A673 (cell line): ENCODE data around the gene PRXL2A. TPM values are rescaled to one million over a fixed set of nuclear protein-coding genes. Genes with fewer than 3 reads are reported as not detected.
A peak's percentile ranks its signal among the peaks of the same experiment; 100 is the strongest.

Experiments used
- BruUV-seq: library from RNA; stranded (reverse); fragments of 400-500 nt; replicated peaks from 2 replicates; lab custom pipeline; 2021; lab: Mats Ljungman, UMichigan
- CTCF ChIA-PET: fragments of 300-600 bp; sonication (Branson Sonifier 250); formaldehyde crosslinking; loops from one replicate; lab custom pipeline; 2022; ENCODE audit warnings: antibody characterized with exemption; lab: Charles Lee
- POLR2A ChIA-PET: fragments of 300-600 bp; sonication (Branson Sonifier 250); formaldehyde crosslinking; loops from one replicate; lab custom pipeline; 2022; ENCODE audit warnings: antibody characterized with exemption; ENCODE audit not compliant: low non-redundant PET; lab: Charles Lee
- DNase-seq: peaks from one replicate; pipeline ENCODE4 v3.0.0-alpha.2; 2015; ENCODE audit warnings: low spot score
- H3K27ac ChIP-seq: fragments of 200-600 bp; sonication (generic); 2 replicates; pipeline ENCODE4 v1.5.1; 2016; ENCODE audit warnings: mixed run types, low read depth, mild to moderate bottlenecking, mixed read lengths, antibody characterized with exemption, low read length; ENCODE audit not compliant: poor library complexity, severe bottlenecking
- H3K27me3 ChIP-seq: fragments of 200-600 bp; sonication (generic); replicated peaks from 2 replicates; pipeline ENCODE4 v1.6.1; 2017; ENCODE audit warnings: mixed run types, low read depth, mild to moderate bottlenecking, mixed read lengths, antibody characterized with exemption, low read length; ENCODE audit not compliant: insufficient read depth, poor library complexity
- H3K36me3 ChIP-seq: fragments of 200-600 bp; sonication (generic); 2 replicates; pipeline ENCODE4 v1.6.1; 2016; ENCODE audit warnings: mixed run types, mild to moderate bottlenecking, mixed read lengths, antibody characterized with exemption, low read length; ENCODE audit not compliant: insufficient read depth, poor library complexity, severe bottlenecking
- H3K4me1 ChIP-seq: fragments of 200-600 bp; sonication (generic); 2 replicates; pipeline ENCODE4 v1.6.1; 2017; ENCODE audit warnings: mixed run types, mild to moderate bottlenecking, mixed read lengths, antibody characterized with exemption, low read length; ENCODE audit not compliant: insufficient read depth, poor library complexity, severe bottlenecking
- H3K4me3 ChIP-seq: fragments of 200-600 bp; sonication (generic); 2 replicates; pipeline ENCODE4 v1.5.1; 2016; ENCODE audit warnings: low read depth, mixed run types, mild to moderate bottlenecking, mixed read lengths, low read length; ENCODE audit not compliant: poor library complexity, severe bottlenecking
- H3K9me3 ChIP-seq: fragments of 200-600 bp; sonication (generic); 2 replicates; pipeline ENCODE4 v1.6.1; 2016; ENCODE audit warnings: mixed run types, low read depth, mild to moderate bottlenecking, mixed read lengths, antibody characterized with exemption, low read length; ENCODE audit not compliant: poor library complexity, severe bottlenecking
- EZH2 ChIP-seq: fragments of 200-600 bp; sonication (generic); IDR thresholded peaks from 2 replicates; pipeline ENCODE4 v1.6.1; 2017; ENCODE audit warnings: borderline replicate concordance, low read depth, mild to moderate bottlenecking, mixed read lengths, antibody characterized with exemption, low read length; ENCODE audit not compliant: poor library complexity, severe bottlenecking
- intact Hi-C: fragments of 100-400 bp; cut with micrococcal nuclease; formaldehyde crosslinking; loops from one replicate; pipeline ENCODE4 v1.10.0; 2022; ENCODE audit not compliant: unreplicated experiment
- total RNA-seq: library from RNA; stranded (reverse); gene quantifications from 2 replicates; pipeline ENCODE4 v1.2.3, GENCODE V29; 2021
- TF ChIP-seq, protein P1 (sequence below): fragments of 300-800, 200-600 bp; sonication (generic); conservative IDR thresholded peaks from 2 replicates; pipeline ENCODE4 v1.5.1; 2017; ENCODE audit warnings: low read depth, mild to moderate bottlenecking, antibody characterized with exemption, low read length, moderate library complexity, mixed read lengths

Gene PRXL2A
- total RNA-seq, 1 experiment from 2014 or later = 100 TPM

DNA sequence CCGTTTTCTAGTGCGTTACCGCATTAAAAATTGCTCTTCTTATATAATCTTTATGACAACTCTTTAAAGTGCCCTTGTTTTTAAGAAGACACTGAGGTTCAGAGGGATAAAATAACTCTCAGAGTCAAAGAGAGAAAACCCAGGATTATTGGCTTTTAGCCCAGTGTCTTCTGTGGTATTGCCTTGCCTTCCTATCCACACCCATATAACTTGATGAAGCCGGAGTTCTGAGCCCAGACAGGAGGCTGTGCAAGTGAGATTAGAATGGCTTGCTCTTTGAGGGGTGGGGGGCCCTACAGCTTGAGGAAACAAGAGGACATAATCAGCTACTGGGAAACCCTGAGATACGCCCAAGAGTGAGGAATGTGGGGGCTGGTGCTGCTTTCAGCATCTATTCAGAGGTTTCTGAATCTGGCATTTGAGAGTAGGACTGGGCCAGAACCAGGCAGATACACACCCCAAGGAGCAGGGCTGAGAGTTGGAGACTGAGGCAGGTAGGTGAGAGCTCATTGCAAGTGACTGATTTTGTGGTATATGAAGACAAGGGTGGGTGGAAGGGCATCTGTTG lies 2.3 kb downstream of the PRXL2A start:
- Histone ChIP-seq H3K4me3 (no peak overlapping the region), H3K9me3 (no peaks in the 10 kb centered on the region), H3K27me3 (no peaks in the 10 kb centered on the region), H3K27ac (no peak overlapping the region), H3K4me1 (peaks cover 72% of the 10 kb centered on the region), H3K36me3 (no peaks in the 10 kb centered on the region)
- DNase-seq = no peak
- BruUV-seq = no TSS peak
- POLR2A ChIA-PET = no interaction called here
- CTCF ChIA-PET = no interaction called here
- intact Hi-C loops = no loop called here
- TF ChIP-seq EZH2 = no peak
- TF ChIP-seq, protein P1, sequence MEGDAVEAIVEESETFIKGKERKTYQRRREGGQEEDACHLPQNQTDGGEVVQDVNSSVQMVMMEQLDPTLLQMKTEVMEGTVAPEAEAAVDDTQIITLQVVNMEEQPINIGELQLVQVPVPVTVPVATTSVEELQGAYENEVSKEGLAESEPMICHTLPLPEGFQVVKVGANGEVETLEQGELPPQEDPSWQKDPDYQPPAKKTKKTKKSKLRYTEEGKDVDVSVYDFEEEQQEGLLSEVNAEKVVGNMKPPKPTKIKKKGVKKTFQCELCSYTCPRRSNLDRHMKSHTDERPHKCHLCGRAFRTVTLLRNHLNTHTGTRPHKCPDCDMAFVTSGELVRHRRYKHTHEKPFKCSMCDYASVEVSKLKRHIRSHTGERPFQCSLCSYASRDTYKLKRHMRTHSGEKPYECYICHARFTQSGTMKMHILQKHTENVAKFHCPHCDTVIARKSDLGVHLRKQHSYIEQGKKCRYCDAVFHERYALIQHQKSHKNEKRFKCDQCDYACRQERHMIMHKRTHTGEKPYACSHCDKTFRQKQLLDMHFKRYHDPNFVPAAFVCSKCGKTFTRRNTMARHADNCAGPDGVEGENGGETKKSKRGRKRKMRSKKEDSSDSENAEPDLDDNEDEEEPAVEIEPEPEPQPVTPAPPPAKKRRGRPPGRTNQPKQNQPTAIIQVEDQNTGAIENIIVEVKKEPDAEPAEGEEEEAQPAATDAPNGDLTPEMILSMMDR = no peak

DNA sequence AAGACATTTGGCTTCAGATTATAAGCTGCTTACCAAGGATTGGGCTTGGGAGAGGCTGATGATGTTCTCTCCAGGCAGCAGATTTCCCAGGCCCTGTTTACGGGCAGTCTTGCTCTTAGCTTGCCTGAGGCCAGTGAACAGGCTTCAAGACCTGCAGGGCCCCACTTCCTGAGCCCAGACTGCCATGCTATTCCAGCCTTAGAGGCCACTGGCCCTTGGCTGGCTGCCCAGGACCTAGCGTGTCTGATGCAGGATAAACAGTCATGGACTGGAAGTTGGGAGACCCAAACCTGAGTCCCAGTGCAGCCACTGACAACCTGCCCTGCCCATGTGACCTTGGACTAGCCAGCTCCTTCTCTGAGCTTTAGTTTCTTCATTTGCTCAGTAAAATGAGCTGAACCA lies 2.9 kb downstream of the PRXL2A start:
- peaks cover 72% of the 10 kb centered on the region for H3K4me1 ChIP-seq
- no peak overlapping the region for H3K27ac ChIP-seq
- no peaks in the 10 kb centered on the region for H3K27me3 ChIP-seq
- no TSS peak for BruUV-seq
- DNase-seq = no peak
- intact Hi-C loops = no loop called here
- H3K4me3 ChIP-seq = no peak overlapping the region
- POLR2A ChIA-PET = no interaction called here
- CTCF ChIA-PET = no interaction called here
- no peaks in the 10 kb centered on the region for H3K36me3 ChIP-seq
- no peak for TF ChIP-seq EZH2
- TF ChIP-seq, protein P1 = no peak
- H3K9me3 ChIP-seq = no peaks in the 10 kb centered on the region

DNA sequence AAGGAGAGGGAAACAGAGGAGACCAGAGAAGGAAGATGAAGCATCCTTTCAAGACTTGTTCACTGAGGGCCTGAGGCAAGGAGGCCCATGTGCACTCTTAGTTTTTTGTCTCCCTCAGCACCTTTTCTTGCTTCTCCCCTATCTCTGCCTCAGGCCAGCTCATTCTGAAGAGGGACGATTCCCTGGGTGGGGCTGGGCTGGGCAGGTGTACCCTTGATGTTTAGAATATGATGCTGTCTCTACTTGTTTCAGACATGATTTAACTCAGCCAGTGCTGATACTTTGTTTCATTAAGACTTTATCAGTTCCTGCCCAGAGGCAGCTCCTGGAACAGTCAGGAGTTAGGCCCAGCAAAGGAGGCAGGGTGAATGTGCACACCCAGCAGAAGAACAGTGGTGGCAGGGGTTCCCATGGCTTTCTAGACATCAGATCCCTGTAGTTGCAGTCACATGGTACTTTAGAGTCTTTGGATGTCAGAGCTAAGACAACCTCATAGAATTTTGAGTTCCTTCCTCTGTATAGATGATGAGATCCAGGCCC lies 3.4 kb downstream of the PRXL2A start:
- intact Hi-C loops = no loop called here
- peak overlapping the region; percentile 67 for H3K27ac ChIP-seq
- peaks cover 75% of the 10 kb centered on the region for H3K4me1 ChIP-seq
- ChIA-PET POLR2A (no interaction called here), CTCF (no interaction called here)
- no peak for DNase-seq
- no peak for TF ChIP-seq EZH2
- TF ChIP-seq, protein P1 = no peak
- no peaks in the 10 kb centered on the region for H3K9me3 ChIP-seq
- H3K4me3 ChIP-seq = no peak overlapping the region
- no TSS peak for BruUV-seq
- H3K27me3 ChIP-seq = no peaks in the 10 kb centered on the region
- no peaks in the 10 kb centered on the region for H3K36me3 ChIP-seq
